Neural crest cell (in vitro differentiated cells): ENCODE measurements around the gene ANO3. TPM values are rescaled to one million over a fixed set of nuclear protein-coding genes. Genes with fewer than 3 reads are reported as not detected.
"Not testable (repeated sequence)": the region's sequence is repeated elsewhere in the genome, so short reads cannot be mapped to it uniquely, and the experiment has no call there.

ENCODE experiments used
- DNase-seq: peaks from one replicate; pipeline ENCODE4 v3.0.0; 2021; ENCODE audit warnings: low read depth, mixed read lengths, low spot score
- H3K27ac Mint-ChIP-seq: one replicate; pipeline ENCODE4 v1.8.0; 2021; ENCODE audit warnings: mild to moderate bottlenecking, mixed read lengths; ENCODE audit not compliant: unreplicated experiment
- H3K27me3 Mint-ChIP-seq: 2 replicates; pipeline ENCODE4 v1.8.0; 2021; ENCODE audit warnings: low read depth, mild to moderate bottlenecking, mixed read lengths
- H3K36me3 Mint-ChIP-seq: 2 replicates; pipeline ENCODE4 v1.8.0; 2021; ENCODE audit warnings: low read depth, mild to moderate bottlenecking, mixed read lengths
- H3K4me1 Mint-ChIP-seq: 2 replicates; pipeline ENCODE4 v1.8.0; 2021; ENCODE audit warnings: mixed read lengths
- H3K4me3 Mint-ChIP-seq: one replicate; pipeline ENCODE4 v1.8.0; 2021; ENCODE audit warnings: mild to moderate bottlenecking, mixed read lengths
- H3K9me3 Mint-ChIP-seq: 2 replicates; pipeline ENCODE4 v1.8.0; 2021; ENCODE audit warnings: mixed read lengths
- CTCF ChIP-seq: fragments of 200-600 bp; sonication (generic); conservative IDR thresholded peaks from 2 replicates; pipeline ENCODE4 v1.5.0; 2021; ENCODE audit warnings: antibody characterized with exemption, mild to moderate bottlenecking
- total RNA-seq: library from RNA; stranded (reverse); gene quantifications from 2 replicates; pipeline ENCODE4 v1.2.1, GENCODE V29; 2021

The ANO3 gene
- total RNA-seq, 1 donor from 2014 or later = 0.33 TPM

GRCh38 chr11:26297189-26297975 is 34.5 kb upstream of the ANO3 start:
- Mint-ChIP-seq H3K36me3 (no peaks in the 10 kb centered on the region), H3K27ac (no peak overlapping the region), H3K27me3 (peaks cover 3% of the 10 kb centered on the region), H3K4me3 (no peak overlapping the region), H3K9me3 (no peaks in the 10 kb centered on the region), H3K4me1 (peaks cover 8% of the 10 kb centered on the region)
- DNase-seq = peak; percentile 9
- peak; percentile 86 for TF ChIP-seq CTCF

DNA sequence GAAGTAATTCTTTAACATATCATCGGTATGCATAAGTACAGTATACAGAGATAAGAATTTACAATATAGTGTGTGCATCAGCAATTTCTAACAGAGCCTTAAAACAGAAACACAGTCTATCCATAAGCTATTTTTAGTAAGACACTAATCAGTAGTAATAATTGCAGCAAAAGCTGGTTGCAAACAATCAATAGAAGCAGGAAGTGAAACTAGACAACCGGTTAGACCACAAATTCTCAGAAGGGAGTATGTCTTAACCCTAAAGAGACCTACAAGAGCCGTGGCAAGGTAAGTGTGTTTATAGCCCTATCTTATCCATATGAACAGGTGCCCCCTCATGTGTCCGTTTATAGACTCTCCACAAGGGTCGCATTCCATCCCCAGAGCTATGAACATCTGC is 15.6 kb upstream of the ANO3 start:
- H3K4me3 Mint-ChIP-seq, H3K27ac Mint-ChIP-seq, H3K4me1 Mint-ChIP-seq, H3K36me3 Mint-ChIP-seq, H3K9me3 Mint-ChIP-seq, H3K27me3 Mint-ChIP-seq, DNase-seq: not testable (repeated sequence)

GRCh38 chr11:26319906-26320305 is 12.0 kb upstream of the ANO3 start:
- Mint-ChIP-seq H3K4me3 (no peak overlapping the region), H3K9me3 (no peaks in the 10 kb centered on the region)
- no peak for DNase-seq

GRCh38 chr11:26321516-26321915 is 10.4 kb upstream of the ANO3 start:
- no peak overlapping the region for H3K27ac Mint-ChIP-seq
- no peak for DNase-seq
- H3K4me1 Mint-ChIP-seq = peaks cover 3% of the 10 kb centered on the region
- no peaks in the 10 kb centered on the region for H3K9me3 Mint-ChIP-seq
- H3K36me3 Mint-ChIP-seq = no peaks in the 10 kb centered on the region
- no peak for TF ChIP-seq CTCF
- peaks cover 3% of the 10 kb centered on the region for H3K27me3 Mint-ChIP-seq
- H3K4me3 Mint-ChIP-seq = no peak overlapping the region

More at GRCh38 chr11:26319906-26320305, 12.0 kb upstream of the ANO3 start:
- peaks cover 6% of the 10 kb centered on the region for H3K27me3 Mint-ChIP-seq
- TF ChIP-seq CTCF = no peak
- H3K4me1 Mint-ChIP-seq = peaks cover 3% of the 10 kb centered on the region
- H3K36me3 Mint-ChIP-seq = no peaks in the 10 kb centered on the region
- no peak overlapping the region for H3K27ac Mint-ChIP-seq

GRCh38 chr11:26322335-26323067 is 9.4 kb upstream of the ANO3 start:
- no peak for DNase-seq
- Mint-ChIP-seq H3K4me3 (no peak overlapping the region), H3K4me1 (peaks cover 3% of the 10 kb centered on the region), H3K36me3 (no peaks in the 10 kb centered on the region), H3K27ac (no peak overlapping the region), H3K27me3 (peaks cover 3% of the 10 kb centered on the region), H3K9me3 (no peaks in the 10 kb centered on the region)
- no peak for TF ChIP-seq CTCF

- Mint-ChIP-seq H3K4me1 (peaks cover 10% of the 10 kb centered on the region), H3K36me3 (no peaks in the 10 kb centered on the region), H3K9me3 (no peaks in the 10 kb centered on the region), H3K27ac (no peak overlapping the region), H3K4me3 (no peak overlapping the region), H3K27me3 (peaks cover 5% of the 10 kb centered on the region)
- TF ChIP-seq CTCF = no peak
- DNase-seq = no peak
Observed at GRCh38 chr11:26323837-26324236, 8.1 kb upstream of the ANO3 start.
